NCI-H1092 treated with DMSO at 0.1 percent for 48 hours (cell line): Measurements from ENCODE around the gene PHRF1.
A peak's percentile ranks its signal among the peaks of the same experiment; 100 is the strongest.
"Not testable (repeated sequence)": the region's sequence is repeated elsewhere in the genome, so short reads cannot be mapped to it uniquely, and the experiment has no call there.

Experiments used
- DNase-seq: peaks from one replicate; lab custom pipeline; 2025; lab: John Stamatoyannopoulos, UW

Gene PHRF1

GRCh38 chr11:559020-559620 is 17.1 kb upstream of the PHRF1 start:
- DNase-seq: no peak

- no peak for DNase-seq
Measured at GRCh38 chr11:559712-560304, 16.5 kb upstream of the PHRF1 start.

- peak; percentile 92 for DNase-seq
Measured at GRCh38 chr11:560305-561147, 15.7 kb upstream of the PHRF1 start, which contains the start of the genes LMNTD2 and RASSF7. Gene LMNTD2, minus strand, starts transcription at chr11:560738. Its CDS starts 22 bp downstream, at chr11:560716. Gene RASSF7, plus strand, starts transcription at chr11:560970. Its CDS starts 799 bp downstream, at chr11:561769.

DNA sequence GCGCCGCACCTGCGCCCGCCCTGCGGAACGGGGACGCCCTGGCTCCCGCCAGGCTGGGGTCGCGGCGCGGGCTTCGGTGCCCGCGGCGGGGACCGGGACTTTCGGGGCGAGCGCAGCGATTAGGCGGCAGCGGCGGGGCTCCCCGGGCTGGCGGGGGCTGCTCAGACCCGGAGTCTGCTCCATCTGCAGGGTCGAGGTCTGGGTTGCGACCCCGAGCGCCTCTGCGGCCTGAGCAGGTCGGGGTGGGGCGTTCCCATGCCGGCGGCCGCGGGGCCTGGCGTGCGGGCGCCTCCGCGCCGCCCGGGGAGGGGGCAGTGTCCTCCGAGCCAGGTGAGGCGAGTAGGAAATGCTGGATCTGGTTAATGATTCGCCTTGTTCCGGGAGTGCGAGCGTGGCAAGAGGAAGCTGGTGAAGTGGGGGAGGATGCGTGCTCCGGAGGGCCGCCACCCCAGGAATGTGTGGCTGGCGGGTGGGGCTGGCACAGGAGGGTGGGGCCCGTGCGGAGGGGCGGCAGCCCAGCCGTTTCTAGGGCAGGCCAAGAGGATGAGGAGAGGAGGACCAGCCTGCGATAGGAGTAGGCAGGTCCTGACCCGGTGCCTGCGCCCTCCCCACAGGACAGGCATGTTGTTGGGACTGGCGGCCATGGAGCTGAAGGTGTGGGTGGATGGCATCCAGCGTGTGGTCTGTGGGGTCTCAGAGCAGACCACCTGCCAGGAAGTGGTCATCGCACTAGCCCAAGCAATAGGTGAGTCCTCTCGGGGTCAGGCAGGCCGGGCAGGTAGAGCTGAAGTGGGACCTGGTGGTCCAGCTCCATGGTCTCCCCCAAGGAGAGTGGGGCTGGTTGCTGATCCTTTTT is 14.9 kb upstream of the PHRF1 start:
- DNase-seq: no peak

GRCh38 chr11:562046-562645 is 14.1 kb upstream of the PHRF1 start:
- DNase-seq: no peak

DNA sequence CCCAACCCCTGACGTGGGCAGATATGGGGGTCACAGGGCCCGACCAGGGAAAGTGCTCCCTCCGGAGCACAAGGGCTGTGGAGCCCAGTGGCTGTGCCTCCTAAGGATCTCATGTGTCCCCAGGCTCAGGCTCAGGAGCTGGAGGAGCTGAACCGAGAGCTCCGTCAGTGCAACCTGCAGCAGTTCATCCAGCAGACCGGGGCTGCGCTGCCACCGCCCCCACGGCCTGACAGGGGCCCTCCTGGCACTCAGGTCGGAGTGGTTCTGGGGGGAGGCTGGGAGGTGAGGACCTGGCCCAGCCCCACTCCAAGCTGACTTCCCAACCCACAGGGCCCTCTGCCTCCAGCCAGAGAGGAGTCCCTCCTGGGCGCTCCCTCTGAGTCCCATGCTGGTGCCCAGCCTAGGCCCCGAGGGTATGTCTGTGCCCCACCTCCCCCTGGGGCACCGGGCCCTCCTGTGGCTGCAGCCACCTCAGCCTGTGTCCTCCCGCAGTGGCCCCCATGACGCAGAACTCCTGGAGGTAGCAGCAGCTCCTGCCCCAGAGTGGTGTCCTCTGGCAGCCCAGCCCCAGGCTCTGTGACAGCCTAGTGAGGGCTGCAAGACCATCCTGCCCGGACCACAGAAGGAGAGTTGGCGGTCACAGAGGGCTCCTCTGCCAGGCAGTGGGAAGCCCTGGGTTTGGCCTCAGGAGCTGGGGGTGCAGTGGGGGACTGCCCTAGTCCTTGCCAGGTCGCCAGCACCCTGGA is 13.0 kb upstream of the PHRF1 start:
- no peak for DNase-seq

- DNase-seq: no peak
Measured at GRCh38 chr11:563812-564578, 12.3 kb upstream of the PHRF1 start.

- DNase-seq: no peak
Measured at GRCh38 chr11:565921-566509, 10.3 kb upstream of the PHRF1 start.

GRCh38 chr11:567011-567628 is 9.2 kb upstream of the PHRF1 start:
- no peak for DNase-seq

DNA sequence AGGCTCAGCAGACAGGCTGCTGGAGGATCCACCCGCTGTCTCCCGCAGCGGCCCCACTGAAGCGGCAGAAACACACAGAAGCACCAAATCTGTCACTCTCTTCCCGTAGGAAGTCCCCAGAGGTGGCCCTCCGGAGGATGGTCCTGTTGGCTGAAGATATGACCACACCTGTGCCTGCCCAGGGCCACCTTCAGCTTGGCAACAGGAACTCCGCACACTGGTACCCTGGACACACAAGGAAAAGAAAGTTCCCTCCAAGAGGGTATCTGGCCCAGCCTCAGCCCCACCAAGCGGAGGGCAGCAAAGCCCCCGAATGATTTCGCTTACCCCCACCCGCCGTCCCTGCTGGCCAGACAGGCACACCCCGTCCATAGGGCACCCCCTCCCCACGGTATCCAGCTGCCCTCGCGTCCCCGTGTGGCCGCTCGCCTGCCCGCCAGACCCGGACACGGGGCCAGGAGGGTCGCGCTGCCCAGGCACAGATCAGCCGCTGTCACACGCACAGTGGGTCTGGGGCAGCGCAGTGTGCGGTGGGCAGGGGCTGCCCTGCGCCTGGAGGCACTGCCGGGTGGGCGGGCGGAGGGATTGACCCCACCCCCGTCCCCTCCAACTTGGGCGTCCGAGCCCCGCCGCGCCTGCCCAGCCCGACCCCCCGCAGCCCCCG is 8.5 kb upstream of the PHRF1 start:
- DNase-seq: no peak

GRCh38 chr11:568306-569157 is 7.7 kb upstream of the PHRF1 start:
- DNase-seq: peak; percentile 93

DNA sequence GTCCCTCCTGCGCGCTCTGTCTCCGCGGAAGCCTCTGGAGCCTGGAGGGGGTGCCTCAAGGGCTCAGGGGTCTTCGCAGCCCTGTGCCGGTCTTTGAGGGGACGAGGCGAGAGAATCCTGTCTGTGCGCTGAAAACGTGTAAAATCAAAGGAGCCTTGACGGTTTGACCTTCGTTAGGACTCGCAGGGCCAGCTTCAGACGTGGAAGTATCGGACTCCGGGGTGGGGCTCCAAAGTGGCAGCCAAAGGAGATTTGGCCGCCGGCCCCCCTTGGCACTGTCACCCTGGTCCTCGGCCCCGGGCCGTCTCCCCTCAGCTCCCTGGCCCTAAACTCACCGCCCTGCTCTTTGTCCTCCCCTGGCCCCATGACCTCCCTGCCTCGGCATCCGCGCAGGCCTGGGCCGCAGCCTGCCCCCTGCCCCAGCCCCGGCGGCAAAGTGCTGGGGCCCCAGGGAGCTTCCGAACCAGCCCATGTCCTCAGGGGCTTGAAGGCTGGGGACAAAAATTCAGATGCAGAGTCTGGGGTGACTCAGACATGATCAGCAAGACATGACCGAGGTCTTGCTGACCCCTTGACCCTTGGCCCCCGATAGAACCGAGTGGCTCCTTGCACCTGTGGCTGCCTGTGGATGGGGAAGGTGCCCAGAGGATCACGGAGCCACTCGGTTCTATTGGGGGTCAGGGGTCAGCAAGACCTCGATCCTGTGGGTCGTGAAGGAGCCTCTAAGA is 6.9 kb upstream of the PHRF1 start:
- DNase-seq: no peak

GRCh38 chr11:571802-572185 is 4.5 kb upstream of the PHRF1 start:
- DNase-seq: no peak

- DNase-seq: no peak
Measured at GRCh38 chr11:573146-573759, 3.0 kb upstream of the PHRF1 start.

DNA sequence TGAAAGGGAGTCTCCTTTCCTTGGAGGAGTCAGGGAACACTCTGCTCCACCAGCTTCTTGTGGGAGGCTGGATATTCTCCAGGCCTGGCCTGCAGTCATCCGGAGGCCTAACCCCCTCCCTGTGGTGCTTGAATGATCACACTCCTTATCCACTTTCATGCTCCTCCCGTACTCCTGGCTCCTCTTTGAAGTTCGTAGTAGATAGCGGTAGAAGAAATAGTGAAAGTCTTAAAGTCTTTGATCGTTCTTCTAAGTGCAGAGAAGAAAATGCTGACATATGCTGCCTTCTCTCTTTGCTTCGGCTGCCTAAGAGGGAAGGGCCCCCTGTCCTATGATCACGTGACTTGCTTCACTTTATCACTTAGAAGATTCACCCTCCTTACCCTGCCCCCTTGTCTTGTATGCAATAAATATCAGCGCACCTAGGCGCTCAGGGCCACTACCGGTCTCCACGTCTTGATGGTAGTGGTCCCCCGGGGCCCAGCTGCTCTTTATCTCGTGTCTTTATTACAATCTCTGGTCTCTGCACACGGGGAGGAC is 2.2 kb upstream of the PHRF1 start:
- not testable (repeated sequence) for DNase-seq

DNA sequence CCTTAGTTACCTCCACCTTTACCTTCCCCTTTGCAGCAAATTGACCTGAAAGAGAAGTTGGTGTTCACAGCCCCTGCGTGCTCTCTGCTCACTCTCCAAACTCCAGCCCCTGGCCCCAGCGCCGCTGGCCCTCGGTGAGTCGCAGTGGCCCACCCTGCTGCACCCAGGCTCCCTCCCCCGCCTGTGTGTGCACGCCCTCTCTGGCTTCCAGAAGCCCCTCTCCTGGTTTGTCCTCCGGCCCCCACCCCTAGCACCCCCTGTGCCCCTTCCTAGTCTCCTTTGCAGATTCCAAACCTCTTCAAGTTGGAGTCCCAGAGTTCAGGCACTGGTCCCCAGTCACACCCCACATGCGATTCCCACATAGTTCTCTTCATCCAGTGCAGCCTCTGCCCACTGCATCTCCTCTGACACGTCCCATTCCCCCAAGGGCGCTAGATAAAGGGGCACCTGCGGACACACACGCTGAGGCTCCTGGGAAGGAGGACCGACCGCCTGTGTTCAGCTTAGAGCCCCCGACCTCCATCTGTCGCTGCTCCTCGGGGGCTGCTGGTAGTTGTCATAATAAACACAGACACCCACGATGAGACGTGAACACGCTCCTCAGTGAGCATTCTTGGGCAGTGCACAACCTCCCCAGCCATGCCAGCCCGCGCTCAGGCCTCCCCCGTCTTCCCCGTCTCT is 1.5 kb upstream of the PHRF1 start:
- DNase-seq: peak; percentile 40
